Neural progenitor cell (in vitro differentiated cells): Measurements from ENCODE around the gene FXR1. TPM values are rescaled to one million over a fixed set of nuclear protein-coding genes. Genes with fewer than 3 reads are reported as not detected.

Experiments used
- DNase-seq: peaks from one replicate; pipeline ENCODE4 v3.0.0-alpha.2; 2016; ENCODE audit warnings: low spot score
- H2AFZ ChIP-seq: fragments of 200-600 bp; sonication (generic); replicated peaks from 2 replicates; pipeline ENCODE4 v1.6.1; 2016; ENCODE audit warnings: antibody characterized with exemption
- H3F3A ChIP-seq: fragments of 200-600 bp; sonication (generic); 2 replicates; pipeline ENCODE4 v1.6.1; 2016; ENCODE audit warnings: antibody characterized with exemption, low read depth
- H3K27ac ChIP-seq: fragments of 200-600 bp; sonication (generic); 2 replicates; pipeline ENCODE4 v1.5.1; 2016; ENCODE audit warnings: mild to moderate bottlenecking
- H3K27me3 ChIP-seq: fragments of 200-600 bp; sonication (generic); 2 replicates; pipeline ENCODE4 v1.6.1; 2016; ENCODE audit warnings: mild to moderate bottlenecking, moderate library complexity
- H3K36me3 ChIP-seq: fragments of 200-600 bp; sonication (generic); 2 replicates; pipeline ENCODE4 v1.5.1; 2016
- H3K4me1 ChIP-seq: fragments of 200-600 bp; sonication (generic); 2 replicates; pipeline ENCODE4 v1.6.1; 2016; ENCODE audit warnings: mixed run types
- H3K4me2 ChIP-seq: fragments of 200-600 bp; sonication (generic); 2 replicates; pipeline ENCODE4 v1.6.1; 2016
- H3K4me3 ChIP-seq: fragments of 200-600 bp; sonication (generic); 2 replicates; pipeline ENCODE4 v1.5.1; 2016
- H3K79me2 ChIP-seq: fragments of 200-600 bp; sonication (generic); 2 replicates; pipeline ENCODE4 v1.6.1; 2016; ENCODE audit warnings: low read depth
- H3K9ac ChIP-seq: fragments of 200-600 bp; sonication (generic); 2 replicates; pipeline ENCODE4 v1.6.1; 2016
- H3K9me3 ChIP-seq: fragments of 200-600 bp; sonication (generic); 2 replicates; pipeline ENCODE4 v1.5.1; 2016; ENCODE audit warnings: low read depth
- H4K20me1 ChIP-seq: fragments of 200-600 bp; sonication (generic); 2 replicates; pipeline ENCODE4 v1.6.1; 2016; ENCODE audit warnings: low read depth
- H3K27ac Mint-ChIP-seq: 3 replicates; pipeline ENCODE4 v1.8.0; 2021; ENCODE audit warnings: mixed read lengths
- H3K27me3 Mint-ChIP-seq: 2 replicates; pipeline ENCODE4 v1.8.0; 2022; ENCODE audit warnings: low read depth, mild to moderate bottlenecking, inconsistent platforms, moderate library complexity, mixed read lengths; ENCODE audit not compliant: insufficient read depth
- H3K36me3 Mint-ChIP-seq: 3 replicates; pipeline ENCODE4 v1.8.0; 2021; ENCODE audit warnings: mixed read lengths
- H3K4me1 Mint-ChIP-seq: 3 replicates; pipeline ENCODE4 v1.8.0; 2021; ENCODE audit warnings: mixed read lengths
- H3K4me3 Mint-ChIP-seq: 3 replicates; pipeline ENCODE4 v1.8.0; 2021; ENCODE audit warnings: mild to moderate bottlenecking, moderate library complexity, mixed read lengths
- H3K9me3 Mint-ChIP-seq: 3 replicates; pipeline ENCODE4 v1.8.0; 2020; ENCODE audit warnings: mixed read lengths
- CTCF ChIP-seq: fragments of 200-600 bp; sonication (generic); IDR thresholded peaks from 2 replicates; pipeline ENCODE4 v1.5.1; 2017; ENCODE audit warnings: antibody characterized with exemption, mild to moderate bottlenecking
- EZH2 ChIP-seq: fragments of 200-600 bp; sonication (generic); IDR thresholded peaks from 2 replicates; pipeline ENCODE4 v1.6.1; 2017; ENCODE audit warnings: antibody characterized with exemption, mild to moderate bottlenecking, moderate library complexity
- EZH2phosphoT487 ChIP-seq: fragments of 200-600 bp; sonication (generic); IDR thresholded peaks from 2 replicates; pipeline ENCODE4 v1.6.1; 2017; ENCODE audit warnings: antibody characterized with exemption
- total RNA-seq: library from RNA; depleted of rRNA; stranded (reverse); fragments of >200 nt; gene quantifications from 2 replicates; pipeline ENCODE4 v1.2.3, GENCODE V29; 2015; ENCODE audit warnings: low replicate concordance

Gene FXR1
- total RNA-seq, 1 donor from 2014 or later: 412 TPM

GRCh38 chr3:180888992-180889560 lies 23.4 kb upstream of the FXR1 start:
- no peak overlapping the region for H3K27ac Mint-ChIP-seq
- H3K36me3 Mint-ChIP-seq: no peaks in the 10 kb centered on the region
- no peaks in the 10 kb centered on the region for H3K9me3 ChIP-seq
- no peak overlapping the region for H3K4me3 Mint-ChIP-seq
- no peaks in the 10 kb centered on the region for H3K27me3 ChIP-seq
- H3K9me3 Mint-ChIP-seq: peaks cover 14% of the 10 kb centered on the region
- peaks cover 5% of the 10 kb centered on the region for H3K4me1 ChIP-seq
- H4K20me1 ChIP-seq: no peaks in the 10 kb centered on the region
- peak overlapping the region; percentile 45 for H2AFZ ChIP-seq
- H3K27ac ChIP-seq: peak overlapping the region; percentile 6
- no peak for DNase-seq
- no peaks in the 10 kb centered on the region for H3K4me1 Mint-ChIP-seq
- TF ChIP-seq EZH2: no peak
- TF ChIP-seq CTCF: no peak
- no peak overlapping the region for H3K4me3 ChIP-seq
- H3K27me3 Mint-ChIP-seq: peaks cover 7% of the 10 kb centered on the region
- H3K9ac ChIP-seq: no peak overlapping the region
- no peaks in the 10 kb centered on the region for H3F3A ChIP-seq
- H3K4me2 ChIP-seq: peak overlapping the region; percentile 18
- no peaks in the 10 kb centered on the region for H3K79me2 ChIP-seq
- no peaks in the 10 kb centered on the region for H3K36me3 ChIP-seq

GRCh38 chr3:180898572-180898971 lies 13.9 kb upstream of the FXR1 start:
- no peaks in the 10 kb centered on the region for H3K4me1 Mint-ChIP-seq
- Histone ChIP-seq H3K27ac (no peak overlapping the region), H3K9me3 (no peaks in the 10 kb centered on the region), H2AFZ (no peak overlapping the region), H3K36me3 (no peaks in the 10 kb centered on the region), H3K4me2 (no peak overlapping the region), H3K4me1 (no peaks in the 10 kb centered on the region), H4K20me1 (no peaks in the 10 kb centered on the region), H3K9ac (no peak overlapping the region), H3K27me3 (no peaks in the 10 kb centered on the region), H3F3A (no peaks in the 10 kb centered on the region), H3K79me2 (no peaks in the 10 kb centered on the region), H3K4me3 (no peak overlapping the region)
- H3K4me3 Mint-ChIP-seq: no peak overlapping the region
- no peak for DNase-seq
- H3K36me3 Mint-ChIP-seq: no peaks in the 10 kb centered on the region
- H3K27ac Mint-ChIP-seq: no peak overlapping the region
- no peak for TF ChIP-seq EZH2phosphoT487
- TF ChIP-seq EZH2: no peak
- no peak for TF ChIP-seq CTCF
- H3K9me3 Mint-ChIP-seq: peaks cover 4% of the 10 kb centered on the region
- peaks cover 2% of the 10 kb centered on the region for H3K27me3 Mint-ChIP-seq

- H3K4me1 ChIP-seq: peaks cover 10% of the 10 kb centered on the region
- no peak for DNase-seq
- TF ChIP-seq EZH2phosphoT487: no peak
- no peak for TF ChIP-seq CTCF
- no peak for TF ChIP-seq EZH2
- H4K20me1 ChIP-seq: peaks cover 16% of the 10 kb centered on the region
- H3K27me3 Mint-ChIP-seq: peaks cover 2% of the 10 kb centered on the region
- H3K9me3 ChIP-seq: no peaks in the 10 kb centered on the region
- H3K4me2 ChIP-seq: no peak overlapping the region
- H3K9me3 Mint-ChIP-seq: peaks cover 6% of the 10 kb centered on the region
- H3K4me3 Mint-ChIP-seq: no peak overlapping the region
- H3K27ac Mint-ChIP-seq: no peak overlapping the region
- peaks cover 14% of the 10 kb centered on the region for H3K4me1 Mint-ChIP-seq
- H3K36me3 Mint-ChIP-seq: peaks cover 5% of the 10 kb centered on the region
- H2AFZ ChIP-seq: no peak overlapping the region
- H3K79me2 ChIP-seq: peaks cover 23% of the 10 kb centered on the region
- no peak overlapping the region for H3K27ac ChIP-seq
- peaks cover 4% of the 10 kb centered on the region for H3F3A ChIP-seq
- no peak overlapping the region for H3K9ac ChIP-seq
- no peaks in the 10 kb centered on the region for H3K36me3 ChIP-seq
- no peak overlapping the region for H3K4me3 ChIP-seq
- H3K27me3 ChIP-seq: no peaks in the 10 kb centered on the region
These were observed 2.9 kb upstream of the FXR1 start for GRCh38 chr3:180909369-180910127.
